CD4-positive, alpha-beta memory T cell (primary cell): Measurements from ENCODE around the gene AFF4. TPM values are rescaled to one million over a fixed set of nuclear protein-coding genes. Genes with fewer than 3 reads are reported as not detected.
A peak's percentile ranks its signal among the peaks of the same experiment; 100 is the strongest.

Source experiments
- CTCF ChIA-PET: fragments of 350-600 bp; sonication (Branson Sonifier 250); formaldehyde crosslinking; loops from one replicate; lab custom pipeline; 2021; ENCODE audit warnings: inconsistent platforms; ENCODE audit not compliant: partially characterized antibody; lab: Charles Lee
- POLR2A ChIA-PET: fragments of 350-600 bp; sonication (Branson Sonifier 250); formaldehyde crosslinking; loops from one replicate; lab custom pipeline; 2021; ENCODE audit not compliant: partially characterized antibody; lab: Charles Lee
- DNase-seq, 5 donors: peaks; one replicate each; pipeline versions ENCODE4 v3.0.0 to v3.0.0-alpha.2; 2020 to 2022; ENCODE audit warnings: mixed read lengths in 1 of 5
- H3K27ac ChIP-seq: one replicate; pipeline ENCODE4 v1.7.0; 2013; ENCODE audit warnings: low read depth, low read length
- H3K27me3 ChIP-seq: 2 replicates; pipeline ENCODE4 v1.7.0; 2013; ENCODE audit warnings: mild to moderate bottlenecking, low read length, moderate library complexity; ENCODE audit not compliant: insufficient read depth
- H3K36me3 ChIP-seq: 2 replicates; pipeline ENCODE4 v1.7.0; 2013; ENCODE audit warnings: mild to moderate bottlenecking, low read length, moderate library complexity; ENCODE audit not compliant: insufficient read depth
- H3K4me1 ChIP-seq: 2 replicates; pipeline ENCODE4 v1.7.0; 2013; ENCODE audit warnings: mild to moderate bottlenecking, low read length, moderate library complexity; ENCODE audit not compliant: insufficient read depth
- H3K4me3 ChIP-seq, 2 donors: one replicate each; pipeline ENCODE4 v1.7.0; 2013; ENCODE audit warnings: low read length in 2 of 2, mild to moderate bottlenecking in 1 of 2
- H3K9me3 ChIP-seq, 2 donors: one replicate each; pipeline ENCODE4 v1.7.0; 2013; ENCODE audit warnings: low read length in 2 of 2, control low read depth in 1 of 2; ENCODE audit not compliant: control insufficient read depth in 1 of 2
- H3K27ac Mint-ChIP-seq, 7 donors: one replicate each; pipeline ENCODE4 v1.8.0; 2020 to 2021; ENCODE audit warnings: mixed read lengths in 7 of 7, mild to moderate bottlenecking in 6 of 7, inconsistent platforms in 3 of 7, moderate library complexity in 3 of 7
- H3K27me3 Mint-ChIP-seq, 2 donors: one replicate each; pipeline ENCODE4 v1.8.0; 2020 to 2021; ENCODE audit warnings: mixed read lengths in 2 of 2
- H3K36me3 Mint-ChIP-seq, 2 donors: one replicate each; pipeline ENCODE4 v1.8.0; 2020 to 2021; ENCODE audit warnings: mixed read lengths in 2 of 2, inconsistent platforms in 1 of 2, mild to moderate bottlenecking in 1 of 2
- H3K4me1 Mint-ChIP-seq, 4 donors: one replicate each; pipeline ENCODE4 v1.8.0; 2020 to 2021; ENCODE audit warnings: mixed read lengths in 4 of 4, mild to moderate bottlenecking in 1 of 4
- H3K4me3 Mint-ChIP-seq, 8 donors: one replicate each; pipeline ENCODE4 v1.8.0; 2020 to 2021; ENCODE audit warnings: mixed read lengths in 8 of 8, mild to moderate bottlenecking in 7 of 8, moderate library complexity in 6 of 8, inconsistent platforms in 3 of 8
- H3K9me3 Mint-ChIP-seq, 8 donors: one replicate each; pipeline ENCODE4 v1.8.0; 2020 to 2021; ENCODE audit warnings: mixed read lengths in 8 of 8, mild to moderate bottlenecking in 5 of 8, inconsistent platforms in 3 of 8, moderate library complexity in 1 of 8
- intact Hi-C: fragments of 100-400 bp; cut with micrococcal nuclease; formaldehyde crosslinking; loops from one replicate; pipeline ENCODE4 v1.15.1; 2023
- polyA plus RNA-seq, 2 donors: library from polyadenylated mRNA; unstranded; fragments of 300-500 nt; fragmentation: Illumina TruSeq; gene quantifications; one replicate each; pipeline ENCODE4 v1.2.3, GENCODE V29; 2021
- total RNA-seq, 2 experiments: library from RNA; stranded (reverse); gene quantifications; one replicate each; pipeline ENCODE4 v1.2.3, GENCODE V29; 2021

AFF4 gene
- total and polyA plus RNA-seq, 4 experiments from 2014 or later, result 14.1 to 61.6 (median 42.2) TPM

DNA sequence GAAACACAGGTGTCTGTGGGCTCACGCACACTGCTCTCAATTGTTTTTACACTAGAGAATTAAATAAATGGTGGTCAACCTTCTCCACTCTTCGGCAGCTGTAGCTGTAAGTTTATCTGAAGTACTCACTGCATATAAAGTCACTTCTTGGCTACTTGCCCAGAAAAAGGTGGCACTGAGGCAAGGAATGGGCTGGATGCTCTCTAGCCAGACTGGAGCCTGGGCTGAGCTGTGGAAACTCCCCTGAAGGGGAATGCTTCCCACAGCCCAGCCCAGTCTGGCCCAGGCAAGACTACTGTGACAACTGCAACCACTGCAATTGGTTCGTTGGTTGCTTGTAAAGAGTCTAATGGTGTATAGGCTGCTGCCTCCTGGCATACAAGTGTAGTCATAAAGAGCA, 85.5 kb downstream of the AFF4 start:
- no peaks in the 10 kb centered on the region for H3K27me3 ChIP-seq
- H3K27me3 Mint-ChIP-seq, result no peaks in the 10 kb centered on the region
- H3K27ac Mint-ChIP-seq, result peak overlapping the region in 1 of 7 donors; percentile 74
- peaks cover 17 to 57% of the 10 kb centered on the region in 2 donors for H3K36me3 Mint-ChIP-seq
- no peaks in the 10 kb centered on the region for H3K4me1 ChIP-seq
- no peak overlapping the region for H3K27ac ChIP-seq
- H3K4me3 Mint-ChIP-seq, result no peak overlapping the region
- intact Hi-C loops, result no loop called here
- H3K4me1 Mint-ChIP-seq, result no peaks in the 10 kb centered on the region
- no peak overlapping the region for H3K4me3 ChIP-seq
- no peaks in the 10 kb centered on the region for H3K9me3 ChIP-seq
- ChIA-PET CTCF (interaction anchor here (1.1 kb wide), 1 partner anchor 49 kb away, joined by 3 read pairs; no protein-coding TSS in a partner anchor), POLR2A (no interaction called here)
- H3K9me3 Mint-ChIP-seq, result no peaks in the 10 kb centered on the region
- DNase-seq, result no peak
- peaks cover 39% of the 10 kb centered on the region for H3K36me3 ChIP-seq

DNA sequence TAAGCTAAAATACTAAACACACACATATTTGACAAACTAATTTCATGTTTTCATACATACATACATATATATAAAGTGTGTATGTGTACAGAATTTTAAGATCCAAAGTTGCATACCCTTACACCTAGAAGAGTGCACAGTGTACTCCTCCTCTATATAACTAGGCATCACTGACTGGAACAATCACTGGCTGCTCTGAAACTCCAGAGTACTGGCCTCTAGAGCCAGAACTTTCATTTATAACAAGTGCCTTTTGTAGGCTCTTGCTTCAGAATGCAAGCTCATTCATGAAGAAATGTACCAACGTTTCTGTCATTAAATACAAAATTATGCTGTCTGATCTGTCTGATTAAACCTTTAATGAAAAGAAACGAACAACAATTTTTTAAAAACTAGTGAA, 86.0 kb downstream of the AFF4 start:
- CTCF ChIA-PET, result interaction anchor here (1.1 kb wide), 2 partner anchors 49 to 57 kb away, joined by 3 to 4 read pairs; no protein-coding TSS in a partner anchor
- peaks cover 13 to 59% of the 10 kb centered on the region in 2 donors for H3K36me3 Mint-ChIP-seq
- no peaks in the 10 kb centered on the region for H3K9me3 Mint-ChIP-seq

DNA sequence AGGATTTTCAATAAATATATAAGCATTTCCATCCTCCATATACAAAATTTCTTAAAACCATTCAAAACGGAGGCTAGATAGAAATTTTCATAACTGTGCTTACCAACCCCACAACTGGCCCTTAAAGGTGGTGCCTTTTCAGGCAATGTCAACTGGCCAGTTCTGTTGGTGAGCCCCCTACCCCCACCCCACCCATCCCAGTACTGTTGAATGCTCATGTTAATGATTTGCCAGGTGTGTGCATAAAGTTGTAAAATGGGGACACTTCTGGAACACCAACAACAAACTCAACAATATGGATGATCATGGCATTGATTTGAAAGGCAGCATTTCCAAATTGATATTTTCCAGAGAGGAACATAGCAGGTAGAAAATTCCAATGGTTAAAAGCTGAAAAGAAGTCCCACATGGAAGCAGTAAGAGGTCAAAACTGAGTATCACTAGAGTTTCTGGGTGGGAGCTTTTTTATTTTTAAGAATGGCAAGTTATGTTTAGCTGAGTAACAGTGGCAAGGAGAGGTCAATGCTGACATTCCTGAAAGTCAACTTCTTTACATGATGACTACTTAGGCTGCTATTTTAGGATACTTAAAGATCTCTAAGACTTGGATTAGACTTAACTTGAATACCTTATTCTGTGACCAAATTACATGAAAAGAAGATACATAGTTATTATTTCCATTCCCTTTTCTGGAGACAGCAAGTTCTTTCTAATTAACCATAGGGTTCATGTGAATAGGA, 87.2 kb downstream of the AFF4 start:
- Mint-ChIP-seq H3K27me3 (no peaks in the 10 kb centered on the region), H3K9me3 (no peaks in the 10 kb centered on the region), H3K27ac (peak overlapping the region in 3 of 7 donors; percentile 11 to 36 (median 18)), H3K4me3 (no peak overlapping the region), H3K4me1 (no peaks in the 10 kb centered on the region), H3K36me3 (peaks cover 12 to 57% of the 10 kb centered on the region in 2 donors)
- Histone ChIP-seq H3K27me3 (no peaks in the 10 kb centered on the region), H3K9me3 (no peaks in the 10 kb centered on the region), H3K4me3 (no peak overlapping the region), H3K4me1 (no peaks in the 10 kb centered on the region), H3K27ac (no peak overlapping the region), H3K36me3 (peaks cover 37% of the 10 kb centered on the region)
- ChIA-PET CTCF (interaction anchor here (1.1 kb wide), 1 partner anchor 56 kb away, joined by 4 read pairs; no protein-coding TSS in a partner anchor), POLR2A (interaction anchor here (1.4 to 1.6 kb wide), 2 partner anchors 8 to 10 kb away, joined by 3 to 5 read pairs; partner anchors contain the start of genes GDF9 and UQCRQ)
- intact Hi-C loops, result no loop called here
- no peak for DNase-seq

More for the DNA sequence above, 86.0 kb downstream of the AFF4 start:
- Mint-ChIP-seq H3K27me3 (no peaks in the 10 kb centered on the region), H3K27ac (no peak overlapping the region), H3K4me3 (no peak overlapping the region), H3K4me1 (no peaks in the 10 kb centered on the region)
- intact Hi-C loops, result no loop called here
- H3K27me3 ChIP-seq, result no peaks in the 10 kb centered on the region
- POLR2A ChIA-PET, result interaction anchor here (1.4 to 1.6 kb wide), 2 partner anchors 9 to 11 kb away, joined by 3 to 5 read pairs; partner anchors contain the start of genes GDF9 and UQCRQ
- no peak overlapping the region for H3K4me3 ChIP-seq
- no peak overlapping the region for H3K27ac ChIP-seq
- H3K36me3 ChIP-seq, result peaks cover 39% of the 10 kb centered on the region
- H3K4me1 ChIP-seq, result no peaks in the 10 kb centered on the region
- no peak for DNase-seq
- H3K9me3 ChIP-seq, result no peaks in the 10 kb centered on the region

DNA sequence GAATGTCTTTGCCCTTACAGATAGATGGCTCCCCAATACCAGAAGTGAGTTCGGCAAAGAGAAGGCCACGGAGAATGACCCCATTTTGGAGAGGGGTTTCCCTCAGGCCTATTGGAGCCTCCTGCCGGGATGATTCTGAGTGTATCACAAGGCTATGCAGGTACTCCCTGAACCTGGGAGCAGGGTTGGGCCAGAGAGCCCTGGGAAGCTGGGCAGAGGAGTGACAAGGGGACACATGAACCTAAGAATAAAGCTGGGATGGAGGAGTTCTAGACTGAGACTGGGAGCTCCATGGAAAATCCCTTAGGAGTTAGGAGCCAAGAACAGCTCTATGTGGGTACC, 89.5 kb downstream of the AFF4 start:
- ChIA-PET POLR2A (no interaction called here), CTCF (no interaction called here)
- no peak overlapping the region for H3K4me3 ChIP-seq
- no peaks in the 10 kb centered on the region for H3K4me1 Mint-ChIP-seq
- peaks cover 18% of the 10 kb centered on the region for H3K36me3 ChIP-seq
- peaks cover 15 to 54% of the 10 kb centered on the region in 2 donors for H3K36me3 Mint-ChIP-seq
- peak overlapping the region in 3 of 7 donors; percentile 24 to 68 (median 40) for H3K27ac Mint-ChIP-seq
- H3K27ac ChIP-seq, result no peak overlapping the region
- no peaks in the 10 kb centered on the region for H3K9me3 Mint-ChIP-seq
- DNase-seq, result no peak
- no peaks in the 10 kb centered on the region for H3K27me3 Mint-ChIP-seq
- H3K4me1 ChIP-seq, result no peaks in the 10 kb centered on the region
- intact Hi-C loops, result no loop called here
- no peaks in the 10 kb centered on the region for H3K27me3 ChIP-seq
- no peaks in the 10 kb centered on the region for H3K9me3 ChIP-seq
- H3K4me3 Mint-ChIP-seq, result no peak overlapping the region

DNA sequence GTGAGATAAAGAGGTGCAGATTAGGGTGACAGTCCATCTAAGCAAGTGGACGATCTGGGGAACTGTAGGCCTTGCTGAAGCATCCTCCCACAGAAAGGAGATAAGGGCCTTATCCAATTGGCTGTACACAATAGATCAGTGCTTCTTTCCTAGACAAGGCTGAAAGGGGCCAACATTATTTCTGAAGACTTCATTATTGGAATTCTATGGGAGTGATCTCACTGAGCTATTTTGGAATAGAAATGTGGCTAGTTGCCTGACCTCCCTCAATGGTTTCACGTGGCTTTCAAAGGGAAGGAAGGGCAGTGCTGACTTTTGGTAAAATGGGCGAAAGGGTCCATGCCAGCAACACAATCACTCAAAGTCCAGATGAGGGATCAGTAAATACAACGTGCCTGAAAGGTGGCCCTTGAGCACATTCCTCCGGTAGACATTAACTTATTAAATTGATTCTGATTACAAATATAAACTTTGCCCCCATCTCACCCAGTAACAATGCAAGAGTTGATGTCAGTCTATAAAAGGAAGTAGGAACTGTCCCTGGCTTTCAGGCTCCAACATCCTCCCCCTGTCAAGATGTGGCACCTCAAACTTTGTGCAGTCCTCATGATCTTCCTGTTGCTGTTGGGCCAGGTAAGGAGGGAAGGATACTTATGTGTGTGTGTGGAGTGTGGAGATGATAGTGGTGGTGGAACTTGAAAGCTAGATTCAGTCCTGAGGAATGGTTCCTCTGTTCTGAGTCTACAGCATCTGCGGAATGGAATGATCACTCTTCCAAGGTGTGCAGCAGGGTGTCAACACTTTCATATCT, 90.1 kb downstream of the AFF4 start, which contains the start of gene LEAP2:
LEAP2 (plus strand) TSS at position 550 of the 811 bp plus-strand sequence; CDS start at position 577, 27 bp downstream.
- intact Hi-C loops, result no loop called here
- peaks cover 18% of the 10 kb centered on the region for H3K36me3 ChIP-seq
- no peaks in the 10 kb centered on the region for H3K27me3 ChIP-seq
- ChIA-PET CTCF (no interaction called here), POLR2A (no interaction called here)
- H3K36me3 Mint-ChIP-seq, result peaks cover 12 to 58% of the 10 kb centered on the region in 2 donors
- DNase-seq, result no peak
- H3K27ac Mint-ChIP-seq, result peak within 1 kb of the TSS in 6 of 7 donors; percentile 6 to 73 (median 52)
- no peaks in the 10 kb centered on the region for H3K9me3 ChIP-seq
- no peak within 1 kb of the TSS for H3K4me3 ChIP-seq
- H3K27ac ChIP-seq, result no peak within 1 kb of the TSS
- no peaks in the 10 kb centered on the region for H3K4me1 ChIP-seq
- no peaks in the 10 kb centered on the region for H3K9me3 Mint-ChIP-seq
- H3K27me3 Mint-ChIP-seq, result no peaks in the 10 kb centered on the region
- H3K4me1 Mint-ChIP-seq, result peaks cover 0 to 2% (median 0%) of the 10 kb centered on the region in 4 donors
- peak within 1 kb of the TSS in 1 of 8 donors; percentile 5 for H3K4me3 Mint-ChIP-seq

DNA sequence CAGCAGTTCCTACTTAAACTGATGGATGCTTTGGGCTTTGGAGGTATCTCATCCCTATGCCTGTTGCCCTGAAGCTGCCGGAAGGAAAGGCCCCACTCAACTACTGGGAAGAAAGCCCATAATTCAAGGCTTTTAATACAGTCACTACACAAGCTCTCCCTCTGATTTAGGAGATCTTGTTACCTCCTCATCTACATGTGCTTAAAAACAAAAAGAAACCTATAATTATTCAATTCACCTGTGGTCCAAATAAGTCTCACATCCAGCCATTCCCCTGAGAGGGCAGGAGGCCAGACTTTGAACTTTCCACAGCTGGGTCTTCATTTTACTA, 90.7 kb downstream of the AFF4 start:
- peaks cover 3% of the 10 kb centered on the region for H3K4me1 ChIP-seq
- peaks cover 14% of the 10 kb centered on the region for H3K36me3 ChIP-seq
- no peaks in the 10 kb centered on the region for H3K9me3 Mint-ChIP-seq
- H3K4me3 ChIP-seq, result no peak overlapping the region
- H3K36me3 Mint-ChIP-seq, result peaks cover 12 to 56% of the 10 kb centered on the region in 2 donors
- ChIA-PET POLR2A (no interaction called here), CTCF (interaction anchor here (1.3 to 2.0 kb wide), 2 partner anchors 11 to 53 kb away, joined by 4 to 9 read pairs; no protein-coding TSS in a partner anchor)
- no peak for DNase-seq
- H3K27me3 ChIP-seq, result no peaks in the 10 kb centered on the region
- H3K27me3 Mint-ChIP-seq, result no peaks in the 10 kb centered on the region
- H3K27ac ChIP-seq, result no peak overlapping the region
- H3K4me3 Mint-ChIP-seq, result no peak overlapping the region
- peaks cover 0 to 3% (median 1%) of the 10 kb centered on the region in 4 donors for H3K4me1 Mint-ChIP-seq
- H3K27ac Mint-ChIP-seq, result peak overlapping the region in 6 of 7 donors; percentile 6 to 73 (median 36)
- no peaks in the 10 kb centered on the region for H3K9me3 ChIP-seq
- intact Hi-C loops, result no loop called here
